EH (cell line): ENCODE data around the gene EPRS1.
"Not testable (repeated sequence)": the region's sequence is repeated elsewhere in the genome, so short reads cannot be mapped to it uniquely, and the experiment has no call there.

Source experiments
- DNase-seq: peaks from one replicate; pipeline ENCODE4 v3.0.0-alpha.2; 2015; ENCODE audit warnings: low read depth

EPRS1 gene

DNA sequence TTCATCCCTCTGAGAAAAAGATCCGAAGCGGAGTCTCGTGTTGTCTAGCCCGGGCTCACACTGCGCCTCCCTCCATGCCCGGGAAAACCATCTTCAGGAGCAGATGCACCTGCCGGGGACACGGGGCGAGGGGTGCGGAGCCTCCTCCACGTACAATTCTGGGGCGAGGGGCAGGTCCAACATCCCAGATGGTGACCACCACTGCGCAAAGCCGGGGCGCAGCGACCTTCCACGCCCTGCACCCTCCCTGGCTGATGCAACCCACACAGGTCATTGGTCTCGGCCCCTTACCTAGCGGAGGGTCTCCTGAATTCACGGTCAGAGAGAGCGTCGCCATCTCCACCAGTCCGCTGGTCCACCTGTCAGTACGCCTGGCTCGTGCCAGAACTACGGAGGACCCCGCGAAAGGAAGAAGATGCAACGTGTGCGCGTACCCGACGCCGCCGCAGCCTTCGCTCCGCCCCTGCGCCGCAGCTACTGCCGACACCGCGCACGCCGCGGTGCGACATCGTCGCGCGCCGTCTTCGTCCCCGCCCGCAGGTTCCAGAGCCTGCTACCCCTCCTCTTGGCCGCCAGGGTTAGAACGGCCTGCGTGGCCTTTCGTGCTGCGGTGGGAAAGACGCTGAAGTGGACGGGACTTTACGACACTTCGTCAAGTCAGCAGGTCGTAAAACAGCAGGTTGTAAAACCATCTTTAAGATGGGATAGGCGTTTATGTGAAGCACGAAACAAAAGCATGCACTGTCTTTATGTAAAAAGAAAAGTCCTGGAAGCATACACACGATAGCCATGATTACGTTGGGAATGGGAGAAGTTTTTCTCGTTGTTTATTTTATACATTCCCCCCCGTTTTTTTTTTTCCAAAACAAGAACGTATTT is at the start of gene EPRS1:
EPRS1 (minus strand) TSS at position 454 of the 879 bp plus-strand sequence; CDS start at position 337, 117 bp downstream.
- peak; percentile 98 for DNase-seq

DNA sequence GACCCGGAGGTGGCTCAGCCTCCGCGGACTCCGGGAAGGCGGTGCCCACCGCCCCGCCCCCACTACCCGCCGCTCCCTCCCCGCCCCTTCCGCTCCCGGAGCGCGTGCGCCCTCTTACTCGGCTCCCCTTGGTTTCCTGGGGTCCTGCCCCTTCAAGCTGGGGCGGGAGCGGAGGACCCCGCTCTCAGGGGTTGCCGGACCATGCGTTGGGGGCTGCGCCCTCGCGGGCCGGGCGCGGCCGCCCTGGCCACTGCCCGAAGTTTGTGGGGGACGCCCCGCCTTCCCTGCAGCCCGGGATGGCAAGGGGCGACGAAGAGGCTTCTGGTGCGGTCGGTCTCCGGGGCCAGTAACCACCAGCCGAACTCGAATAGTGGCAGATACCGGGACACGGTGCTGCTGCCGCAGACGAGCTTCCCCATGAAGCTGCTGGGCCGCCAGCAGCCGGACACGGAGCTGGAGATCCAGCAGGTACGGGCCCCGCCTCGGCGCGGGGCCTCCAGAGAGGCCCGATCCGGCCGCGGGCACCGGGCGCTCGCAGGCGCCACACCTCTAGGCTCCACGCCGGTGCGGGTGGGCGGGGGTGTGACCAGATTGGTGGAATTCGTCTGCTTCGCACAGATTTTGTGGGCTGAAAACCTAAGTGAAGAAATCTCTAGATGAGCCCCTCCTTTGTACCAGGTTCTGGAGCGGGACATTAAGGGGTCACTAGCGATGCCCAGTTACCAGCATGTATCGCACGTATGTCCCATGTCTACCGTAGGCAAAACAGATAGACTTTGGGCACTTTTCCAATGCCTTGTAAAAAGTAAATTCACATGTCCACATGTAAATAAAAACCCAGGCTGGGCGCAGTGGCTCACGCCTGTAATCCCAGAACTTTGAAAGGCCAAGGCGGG is 48.0 kb upstream of the EPRS1 start, which contains the start of gene IARS2:
IARS2 (plus strand) TSS at position 117 of the 896 bp plus-strand sequence; CDS start at position 202, 85 bp downstream.
- DNase-seq = peak; percentile 85

DNA sequence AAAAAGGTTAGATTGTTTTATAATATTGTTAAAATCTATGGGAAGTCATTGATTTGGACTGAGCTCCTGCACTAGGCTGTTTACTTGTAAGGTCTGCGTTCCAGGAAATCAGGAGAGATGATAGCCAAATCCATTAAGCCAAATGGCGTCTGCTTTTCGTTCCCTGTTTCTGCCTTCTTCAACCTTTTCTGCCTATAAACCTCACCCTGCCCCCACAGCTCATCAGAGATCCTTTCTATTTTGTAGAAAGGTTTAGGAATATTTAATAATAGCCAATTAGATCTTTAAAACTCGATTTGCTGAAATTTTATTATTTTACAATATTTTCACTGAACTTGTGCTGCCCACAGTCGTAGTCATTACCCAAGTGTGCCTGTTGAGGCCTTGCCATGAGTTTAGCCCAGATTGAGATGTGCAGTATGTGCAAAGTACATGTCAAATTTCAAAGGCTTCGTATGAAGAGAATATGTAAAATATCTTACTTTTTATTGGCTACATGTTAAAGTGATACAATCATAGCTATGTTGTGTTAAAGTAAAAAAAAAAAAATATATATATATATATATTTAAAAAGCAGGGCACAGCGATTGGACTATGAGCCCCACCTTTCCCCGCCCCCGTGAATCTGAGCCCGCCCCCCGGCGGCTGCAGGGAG is 47.2 kb upstream of the EPRS1 start:
- no peak for DNase-seq

DNA sequence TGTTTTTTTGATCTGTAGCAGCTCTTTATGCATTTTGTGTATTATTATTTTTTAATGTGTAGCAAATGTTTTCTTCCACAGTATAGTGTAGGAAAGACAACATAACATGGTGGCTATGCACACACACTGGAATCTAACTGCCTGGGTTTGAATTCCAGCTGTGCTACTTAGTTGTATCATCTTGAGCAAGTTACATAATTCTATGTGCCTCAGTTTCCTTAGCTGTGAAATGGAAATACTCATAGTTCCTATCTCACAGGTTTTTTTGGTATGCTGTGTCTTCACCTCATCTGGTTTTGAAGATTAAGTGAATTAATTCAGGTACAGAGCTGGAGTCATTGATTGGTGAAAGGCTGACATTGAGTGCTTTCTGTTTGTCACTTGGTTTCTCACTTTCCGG is 46.4 kb upstream of the EPRS1 start:
- no peak for DNase-seq

DNA sequence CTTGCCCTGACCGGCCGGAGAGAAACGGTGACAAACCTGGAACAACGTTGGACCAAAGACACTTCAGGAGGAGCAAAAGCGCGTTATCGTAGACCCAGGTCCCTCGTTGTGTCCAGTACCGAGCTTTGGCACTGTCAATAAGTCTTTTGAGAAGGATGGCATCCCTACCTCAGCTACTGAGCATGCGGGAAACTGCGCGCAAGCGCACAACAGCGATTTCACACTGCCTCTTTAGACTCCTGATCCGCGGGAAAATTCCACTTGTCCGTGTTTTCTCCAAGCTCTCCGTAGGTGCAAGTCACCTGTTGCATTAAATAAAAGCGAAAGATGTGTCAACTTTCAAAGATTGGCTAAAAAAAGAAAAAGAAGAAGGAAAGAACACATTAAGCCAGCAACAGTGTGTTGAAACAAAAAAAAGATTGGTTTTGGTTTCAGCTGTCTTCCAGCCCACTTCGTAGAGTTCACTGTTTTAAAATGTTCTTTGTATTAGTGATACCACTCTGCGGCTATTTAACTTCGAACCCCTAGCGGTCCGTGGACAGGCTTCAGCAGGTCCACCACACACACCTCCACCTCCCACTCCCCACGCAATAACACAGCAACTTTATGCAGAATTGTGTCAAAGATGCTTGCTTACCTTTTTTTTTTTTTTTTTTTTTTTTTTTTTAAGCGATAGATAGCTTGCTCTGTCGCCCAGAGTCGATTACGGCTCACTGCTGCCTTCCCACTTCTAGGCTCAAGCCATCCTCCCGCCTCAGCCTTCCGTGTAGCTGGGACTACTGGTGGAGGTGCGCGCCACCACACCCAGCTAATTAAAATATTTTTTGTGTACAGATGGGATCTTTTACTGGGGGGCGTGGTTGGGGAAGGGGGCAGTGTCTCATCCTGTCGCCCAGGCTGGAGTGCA is 43.6 kb upstream of the EPRS1 start, which contains the start of gene BPNT1:
BPNT1 (minus strand) TSS at position 139 of the 907 bp plus-strand sequence. CDS start 9,942 bp downstream, outside the sequence.
- DNase-seq = peak; percentile 92

DNA sequence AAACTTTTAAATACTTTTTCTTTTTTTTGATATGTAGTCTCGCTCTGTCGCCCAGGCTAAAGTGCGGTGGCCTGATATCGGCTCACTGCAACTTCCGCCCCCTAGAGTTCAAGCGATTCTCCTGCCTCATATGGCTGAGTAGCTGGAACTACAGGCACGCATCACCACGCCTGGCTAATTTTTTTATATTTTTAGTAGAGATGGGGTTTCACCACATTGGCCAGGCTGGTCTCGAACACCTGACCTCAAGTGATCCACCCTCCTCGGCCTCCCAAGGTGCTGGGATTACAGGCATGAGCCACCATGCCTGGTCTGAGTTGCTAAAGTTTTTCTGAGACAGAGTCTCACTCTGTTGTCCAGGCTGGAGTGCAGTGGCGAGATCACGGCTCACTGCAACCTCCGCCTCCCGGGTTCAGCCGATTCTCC is 40.0 kb upstream of the EPRS1 start:
- DNase-seq = not testable (repeated sequence)

DNA sequence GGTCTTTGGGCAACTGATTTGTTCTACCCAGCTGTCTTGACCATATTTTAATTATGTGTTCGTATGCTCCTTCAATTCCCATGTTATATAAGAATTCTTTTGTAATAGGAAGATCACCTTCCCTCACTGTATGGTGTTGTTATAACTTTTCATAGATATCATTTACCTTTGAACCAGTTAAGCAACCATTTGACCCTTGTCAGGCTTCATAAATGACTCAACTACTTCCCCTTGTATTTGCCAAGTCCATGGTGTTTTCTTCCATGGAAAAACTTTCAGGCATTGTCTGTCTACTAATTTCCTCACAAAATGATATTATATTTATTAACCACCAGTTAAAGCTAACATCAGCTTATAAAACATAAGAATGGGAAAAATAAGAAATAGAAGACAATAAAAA is 38.2 kb upstream of the EPRS1 start:
- DNase-seq = no peak

DNA sequence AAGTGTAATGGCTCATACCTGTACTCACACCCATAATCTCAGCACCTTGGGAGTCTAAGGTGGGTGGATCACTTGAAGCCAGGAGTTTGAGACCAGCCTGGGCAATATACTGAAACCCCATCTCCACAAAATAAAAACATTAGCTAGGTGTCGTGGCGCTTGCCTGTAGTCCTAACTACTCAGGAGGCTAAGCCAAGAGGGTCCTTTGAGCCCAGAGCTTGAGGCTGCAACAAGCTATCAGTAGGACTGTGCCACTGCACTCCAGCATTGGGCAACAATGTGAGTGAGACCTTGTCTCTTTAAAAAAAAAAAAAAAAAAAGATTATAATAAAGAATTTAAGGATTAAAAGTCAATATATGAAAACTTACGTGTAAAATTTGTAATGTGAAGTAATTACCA is 31.6 kb upstream of the EPRS1 start:
- DNase-seq = no peak

DNA sequence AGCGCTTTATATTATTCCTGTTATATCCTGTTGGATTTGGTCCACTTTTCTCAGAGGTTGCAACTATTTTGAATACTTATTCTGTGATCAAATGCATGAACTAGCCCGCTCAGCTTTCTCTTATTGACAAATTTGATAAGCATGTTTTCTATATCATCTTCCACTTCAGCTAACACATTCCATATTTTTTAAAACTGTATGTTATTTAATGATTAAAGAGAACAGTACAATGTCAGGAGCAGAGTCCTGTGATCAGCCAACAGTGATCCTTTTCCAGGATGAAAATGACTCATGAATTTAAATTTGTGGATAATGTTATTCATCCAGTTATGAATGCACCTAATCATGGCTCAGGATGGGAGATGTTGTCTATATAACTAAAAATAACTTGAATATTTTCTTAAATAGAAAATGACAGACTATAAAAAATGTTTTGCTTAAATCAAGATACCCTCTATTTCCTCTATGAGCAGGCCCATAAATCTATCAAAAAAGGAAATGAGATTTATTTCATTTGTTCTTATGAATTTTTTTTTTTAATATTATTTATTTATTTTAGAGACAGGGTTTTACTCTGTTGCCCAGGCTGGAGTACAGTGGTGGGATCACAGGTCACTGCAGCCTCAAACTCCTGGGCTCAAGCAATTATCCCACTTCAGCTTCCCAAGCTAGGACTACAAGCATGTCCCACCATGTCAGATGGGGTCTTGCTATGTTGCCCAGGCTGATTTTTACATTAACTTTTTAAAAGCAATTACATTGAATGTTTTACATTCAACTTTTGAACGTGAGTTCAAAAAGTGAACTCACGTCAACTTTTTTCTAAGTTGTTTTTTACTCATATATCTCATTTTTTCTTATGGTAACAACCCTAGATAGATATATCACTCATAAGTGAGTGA is 30.8 kb upstream of the EPRS1 start:
- DNase-seq = no peak

DNA sequence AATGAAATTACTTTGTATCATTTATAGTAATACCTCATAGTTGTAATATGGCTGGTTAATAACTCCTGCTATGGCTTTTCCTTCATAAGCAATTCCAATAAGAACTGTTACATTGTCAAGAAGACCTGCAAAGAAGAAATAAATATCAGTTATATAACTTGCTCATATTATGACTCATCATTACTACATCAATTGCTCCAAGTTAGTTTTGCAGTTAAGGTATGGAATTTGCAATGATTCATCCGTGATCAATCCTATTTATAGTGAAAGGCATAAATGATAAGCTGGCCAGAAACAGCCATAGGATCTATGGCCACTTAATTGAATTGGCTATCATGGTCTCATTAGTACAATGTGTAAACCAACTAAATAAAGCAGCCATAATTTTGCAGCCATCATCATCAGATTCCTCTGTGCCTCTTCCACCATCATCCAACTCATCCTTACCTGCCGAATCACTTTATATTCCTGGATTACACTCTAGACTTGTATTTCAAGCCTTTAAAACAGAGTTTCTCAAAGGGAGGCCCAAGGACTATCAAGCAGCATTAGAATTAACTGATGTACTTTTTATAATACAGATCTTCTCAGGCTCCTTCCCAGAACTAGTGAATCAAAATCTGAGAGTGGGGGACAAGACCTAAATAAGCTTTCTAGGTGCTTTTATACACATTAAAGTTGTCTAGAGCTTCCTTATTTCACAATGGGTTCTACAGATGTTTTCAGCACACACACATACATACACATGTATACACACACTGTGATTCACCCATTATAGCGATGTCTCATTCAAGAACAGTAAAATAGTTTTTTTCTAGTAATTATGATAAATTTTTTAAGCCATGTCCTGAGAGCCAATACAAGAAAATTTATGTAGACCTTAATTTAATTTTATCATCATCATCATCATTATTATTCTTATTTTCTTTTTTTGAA is 21.2 kb upstream of the EPRS1 start:
- no peak for DNase-seq

DNA sequence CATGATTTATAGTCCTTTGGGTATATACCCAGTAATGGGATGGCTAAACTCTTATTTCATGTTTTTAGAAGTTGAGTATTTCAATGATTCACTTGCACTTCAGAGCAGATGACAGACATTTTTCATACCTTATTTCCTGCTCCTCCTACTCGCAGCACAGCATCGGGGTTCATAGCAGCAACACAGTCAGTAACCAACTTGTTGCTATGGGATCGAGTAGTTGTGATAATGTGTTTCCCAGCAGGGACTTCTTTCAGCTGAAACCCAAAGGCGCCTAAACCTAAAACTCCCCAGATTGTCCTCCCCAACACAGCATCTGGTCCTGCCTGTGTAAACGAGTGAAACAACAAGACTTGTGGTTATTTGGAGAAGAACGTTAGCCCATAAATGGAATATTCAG is 16.3 kb upstream of the EPRS1 start:
- DNase-seq = no peak

DNA sequence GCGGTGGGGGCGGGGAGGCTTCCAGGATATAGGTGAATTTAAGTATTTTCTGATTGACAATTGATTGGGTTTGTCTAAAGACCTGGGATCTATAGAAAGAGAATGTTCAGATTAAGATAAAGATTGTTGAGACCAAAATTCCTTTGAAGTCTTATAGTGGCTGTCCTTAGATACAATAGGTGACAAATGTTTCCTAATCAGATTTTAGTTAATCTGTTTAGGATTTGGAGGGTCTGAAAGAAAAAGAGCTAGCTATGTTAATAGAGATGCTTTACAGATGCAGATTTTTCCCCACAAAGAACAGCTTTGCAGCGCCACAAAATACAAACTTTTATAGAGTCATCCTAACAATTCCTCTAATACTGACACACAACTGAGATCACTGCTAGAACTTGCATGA is 14.6 kb upstream of the EPRS1 start:
- no peak for DNase-seq

DNA sequence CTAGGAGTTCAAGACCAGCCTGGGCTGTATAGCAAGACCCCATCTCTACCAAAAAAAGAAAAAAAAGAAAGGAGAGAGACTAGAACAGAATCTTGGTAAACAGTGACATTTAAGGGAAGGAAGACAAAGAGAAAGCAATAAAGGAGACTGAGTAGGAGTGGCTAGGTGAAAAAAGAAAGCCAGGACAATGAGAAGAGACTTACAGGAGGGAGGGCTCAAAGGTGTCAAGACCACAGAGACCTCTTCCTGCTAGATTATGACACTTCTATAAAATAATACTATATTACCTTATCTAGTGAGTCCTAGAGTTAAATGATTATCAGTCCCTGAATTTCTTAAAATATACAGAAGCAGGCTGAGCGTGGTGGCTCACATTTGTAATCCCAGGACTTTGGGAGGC is 10.1 kb upstream of the EPRS1 start:
- no peak for DNase-seq

DNA sequence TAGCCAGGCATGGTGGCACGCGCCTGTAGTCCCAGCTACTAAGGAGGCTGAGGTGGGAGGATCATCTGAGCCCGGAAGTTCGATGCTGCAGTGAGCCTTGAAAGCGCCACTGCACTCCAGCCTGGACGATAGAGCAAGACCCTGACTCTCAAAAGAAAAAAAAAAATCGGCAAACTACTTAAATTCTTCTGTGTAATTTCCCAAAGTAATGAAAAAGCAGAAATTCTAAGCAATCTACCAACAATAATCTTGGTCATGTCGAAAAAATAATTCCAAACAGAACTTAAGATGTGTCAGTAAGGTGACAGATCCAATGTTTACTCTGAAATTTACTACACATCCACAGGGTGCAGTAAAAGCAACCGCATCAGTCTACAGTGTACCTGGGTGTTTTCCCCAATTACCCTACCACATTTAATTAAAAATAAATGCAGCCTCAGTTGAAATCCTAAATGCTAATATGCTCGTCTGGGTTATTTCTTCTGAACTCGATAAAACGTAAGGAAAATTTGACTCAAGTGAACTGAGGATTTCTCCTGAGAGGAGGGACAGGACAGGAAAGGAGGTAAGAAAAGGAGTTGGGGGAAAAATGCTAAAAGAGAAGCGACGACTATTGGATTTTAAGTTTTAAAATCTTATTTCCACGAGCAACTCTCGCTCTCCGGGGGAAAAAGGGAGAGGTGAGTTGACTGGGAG is 801 bp downstream of the EPRS1 start:
- no peak for DNase-seq

DNA sequence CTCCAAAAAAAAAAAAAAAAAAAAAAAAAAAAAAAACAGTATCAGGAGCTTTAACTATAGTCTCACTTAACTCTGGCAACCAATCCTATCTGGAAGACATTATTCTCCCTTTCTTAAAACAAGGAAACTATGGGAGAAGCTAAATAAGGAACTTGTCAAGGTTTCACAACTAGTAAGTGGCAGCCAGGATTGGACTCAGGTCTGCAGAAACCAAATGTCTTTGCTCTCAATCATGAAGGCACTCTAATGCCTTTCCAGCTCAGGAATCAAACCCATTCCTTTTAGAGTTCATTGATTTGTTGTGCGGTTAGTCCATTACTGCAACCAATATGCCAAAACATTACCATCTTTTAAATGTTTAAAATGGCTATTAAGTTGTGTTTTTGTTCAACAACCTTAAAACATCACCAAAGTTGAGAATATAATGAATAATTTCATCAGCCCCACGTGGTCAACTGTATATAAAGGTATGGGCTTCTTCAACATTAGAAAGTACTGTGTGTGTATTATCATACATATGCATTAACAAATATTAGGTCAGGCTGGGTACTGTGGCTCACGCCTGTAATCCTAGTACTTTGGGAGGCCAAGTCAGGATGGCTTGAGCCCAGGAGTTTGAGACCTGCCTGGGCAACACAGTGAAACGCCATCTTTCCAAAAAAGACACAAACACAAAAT is 1.5 kb downstream of the EPRS1 start:
- no peak for DNase-seq

DNA sequence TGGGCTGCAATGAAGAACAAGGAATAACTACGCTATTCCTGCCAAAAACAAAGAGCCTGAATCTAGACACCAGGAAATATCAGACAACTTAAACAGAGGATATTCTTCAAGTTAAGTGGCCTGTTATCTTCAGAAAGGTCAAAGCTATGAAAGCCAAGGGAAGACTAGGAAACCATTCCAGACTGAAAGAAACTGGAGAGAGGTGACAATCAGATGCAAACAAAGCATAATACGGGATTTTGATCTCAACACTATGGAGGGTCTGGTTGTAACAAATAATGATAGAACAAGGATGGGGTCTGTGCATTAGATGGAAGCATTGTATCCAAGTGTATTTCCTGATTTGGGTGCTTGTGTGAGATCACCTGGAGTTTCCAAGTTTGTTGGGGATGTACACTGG is 2.7 kb downstream of the EPRS1 start:
- DNase-seq = no peak

DNA sequence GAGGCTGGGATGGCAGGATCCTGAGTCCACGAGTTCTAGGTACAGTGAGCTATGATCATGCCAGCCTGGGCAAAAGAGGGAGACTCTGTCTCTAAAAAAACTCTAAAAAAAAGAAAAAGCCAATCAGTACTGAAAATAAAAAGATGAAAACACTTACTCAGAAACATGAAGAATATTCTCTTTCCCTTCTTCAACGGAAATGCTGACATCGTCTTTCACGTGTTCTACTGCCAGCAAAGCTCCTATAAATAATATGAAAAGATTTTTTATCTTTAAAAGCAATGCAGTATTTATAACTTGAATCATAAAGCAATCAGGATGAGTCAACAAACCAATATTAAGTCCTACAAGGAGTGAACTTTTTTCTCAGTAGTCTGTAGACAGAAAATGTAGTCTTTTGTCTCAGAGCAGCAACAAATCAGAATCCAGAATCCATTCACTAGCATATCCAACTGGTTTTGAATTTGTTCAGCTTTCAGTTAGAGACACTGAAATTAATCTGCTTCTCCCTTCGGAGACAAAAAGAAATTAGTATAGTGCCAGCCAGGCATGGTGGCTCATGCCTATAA is 6.2 kb downstream of the EPRS1 start:
- DNase-seq = no peak
